ENCODE results near the gene EPHB1.

Gene EPHB1

DNA sequence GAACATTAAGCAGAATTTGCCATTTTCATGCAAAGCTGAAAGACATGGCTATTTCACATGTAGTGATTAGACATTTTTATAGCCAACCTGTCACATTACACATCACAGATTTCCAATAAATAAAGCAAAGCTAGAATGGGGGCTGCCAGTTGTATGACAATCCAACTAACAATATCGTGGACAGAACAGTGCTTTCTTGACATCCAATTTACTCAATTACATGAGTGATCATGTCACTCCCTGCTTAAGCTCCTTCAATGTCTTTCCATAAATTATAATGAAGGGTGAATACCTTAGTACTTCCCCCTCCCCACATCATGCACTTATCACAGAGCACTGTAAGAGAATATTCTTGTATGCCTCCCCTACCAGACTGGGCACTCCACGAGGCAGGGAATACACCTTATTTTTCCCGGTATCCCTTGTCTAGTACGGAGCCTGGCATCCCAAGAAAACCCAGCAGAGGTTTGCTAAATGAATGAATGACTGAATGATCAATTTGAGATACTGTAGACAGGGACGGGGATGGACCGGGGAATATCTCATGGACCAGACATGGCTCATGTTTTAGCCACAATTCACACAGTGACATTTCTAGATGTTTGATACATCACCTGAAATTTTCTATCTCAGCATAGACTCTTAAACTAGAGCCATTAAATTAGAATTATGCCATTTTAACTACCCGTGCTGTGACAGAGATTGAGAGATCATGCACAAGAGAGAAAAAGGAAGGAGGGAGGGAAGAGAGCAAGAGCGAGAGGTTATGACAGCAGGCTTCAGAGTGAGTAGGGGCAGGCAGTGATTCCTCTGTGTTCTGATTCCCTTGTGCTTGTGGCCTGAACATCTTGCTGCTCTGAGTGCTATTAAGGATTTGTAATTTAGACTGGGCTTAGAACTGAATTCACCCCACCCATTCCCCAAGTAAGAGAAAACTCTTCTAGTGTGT, 77.7 kb downstream of the EPHB1 start:
- Histone ChIP-seq H3K27ac (no peak overlapping the region), H3K9me3 (ENCODE audit: severe bottlenecking) (no peaks in the 10 kb centered on the region), H3K36me3 (no peaks in the 10 kb centered on the region), H3K27me3 (ENCODE audit: insufficient read depth, low read depth, severe bottlenecking) (no peaks in the 10 kb centered on the region), H3K4me3 (ENCODE audit: low read depth, low read length) (no peak overlapping the region)
- TF ChIP-seq, protein P1, sequence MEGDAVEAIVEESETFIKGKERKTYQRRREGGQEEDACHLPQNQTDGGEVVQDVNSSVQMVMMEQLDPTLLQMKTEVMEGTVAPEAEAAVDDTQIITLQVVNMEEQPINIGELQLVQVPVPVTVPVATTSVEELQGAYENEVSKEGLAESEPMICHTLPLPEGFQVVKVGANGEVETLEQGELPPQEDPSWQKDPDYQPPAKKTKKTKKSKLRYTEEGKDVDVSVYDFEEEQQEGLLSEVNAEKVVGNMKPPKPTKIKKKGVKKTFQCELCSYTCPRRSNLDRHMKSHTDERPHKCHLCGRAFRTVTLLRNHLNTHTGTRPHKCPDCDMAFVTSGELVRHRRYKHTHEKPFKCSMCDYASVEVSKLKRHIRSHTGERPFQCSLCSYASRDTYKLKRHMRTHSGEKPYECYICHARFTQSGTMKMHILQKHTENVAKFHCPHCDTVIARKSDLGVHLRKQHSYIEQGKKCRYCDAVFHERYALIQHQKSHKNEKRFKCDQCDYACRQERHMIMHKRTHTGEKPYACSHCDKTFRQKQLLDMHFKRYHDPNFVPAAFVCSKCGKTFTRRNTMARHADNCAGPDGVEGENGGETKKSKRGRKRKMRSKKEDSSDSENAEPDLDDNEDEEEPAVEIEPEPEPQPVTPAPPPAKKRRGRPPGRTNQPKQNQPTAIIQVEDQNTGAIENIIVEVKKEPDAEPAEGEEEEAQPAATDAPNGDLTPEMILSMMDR (IDR thresholded peaks at IDR 0.05; ENCODE audit: low read depth, low read length): no peak
- DNase-seq: no peak

DNA sequence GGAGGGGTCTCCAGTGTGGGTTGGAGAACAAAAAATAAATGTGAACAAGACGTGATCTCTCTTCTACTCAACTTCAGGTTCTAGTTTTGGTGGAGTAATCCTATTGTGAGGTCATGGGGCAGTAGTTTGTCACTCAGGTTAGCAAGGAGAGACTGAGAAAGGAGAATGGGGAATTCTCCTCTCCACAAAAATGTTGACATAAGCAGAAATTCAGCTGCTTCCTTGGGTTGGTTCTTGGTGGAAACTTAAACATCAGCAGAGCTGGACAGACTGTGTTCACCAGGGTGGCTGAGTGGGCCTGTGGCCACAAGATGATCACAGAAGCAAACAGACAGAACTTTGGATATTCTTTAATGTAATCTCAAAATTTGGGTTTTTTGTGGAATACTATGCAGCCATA, 78.7 kb downstream of the EPHB1 start:
- H3K9me3 ChIP-seq (ENCODE audit: severe bottlenecking): no peaks in the 10 kb centered on the region
- no peaks in the 10 kb centered on the region for H3K36me3 ChIP-seq
- TF ChIP-seq, protein P1 (IDR thresholded peaks at IDR 0.05; ENCODE audit: low read depth, low read length): no peak
- no peak overlapping the region for H3K27ac ChIP-seq
- no peaks in the 10 kb centered on the region for H3K27me3 ChIP-seq (ENCODE audit: insufficient read depth, low read depth, severe bottlenecking)
- DNase-seq: no peak
- no peak overlapping the region for H3K4me3 ChIP-seq (ENCODE audit: low read depth, low read length)

DNA sequence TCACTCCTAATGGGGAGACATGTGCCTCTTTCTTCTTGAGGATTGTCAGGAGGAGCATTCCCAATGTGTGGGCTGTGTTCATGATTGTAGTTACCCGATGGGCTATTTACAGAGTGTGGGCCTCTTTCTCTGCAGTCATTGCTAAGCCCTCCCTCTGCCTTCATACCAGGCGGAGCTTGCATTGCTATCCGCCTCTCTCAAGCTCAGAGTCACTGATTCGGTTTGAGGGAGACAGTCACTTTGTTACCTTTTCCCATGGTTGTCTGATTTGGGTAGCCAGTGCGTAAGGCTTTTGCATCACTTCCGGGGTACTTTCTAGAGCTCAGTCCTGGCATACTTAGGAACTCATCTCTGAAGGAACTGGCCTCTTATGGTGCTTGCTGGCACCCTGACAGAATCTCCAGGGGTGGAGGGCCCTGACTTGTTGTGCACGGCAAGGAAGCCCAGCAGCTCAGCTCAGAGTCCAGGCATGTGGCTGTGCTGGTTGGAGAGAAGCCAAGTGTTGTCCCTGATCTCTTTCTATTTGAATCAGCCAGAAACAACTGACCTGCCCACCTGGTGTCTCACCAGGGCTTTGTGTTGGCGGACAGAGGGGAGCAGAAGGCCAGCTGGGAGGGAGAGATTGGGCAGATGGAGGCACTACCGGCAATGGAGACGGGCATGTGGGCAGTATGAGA, 79.8 kb downstream of the EPHB1 start:
- Histone ChIP-seq H3K4me3 (ENCODE audit: low read depth, low read length) (no peak overlapping the region), H3K36me3 (no peaks in the 10 kb centered on the region), H3K27me3 (ENCODE audit: insufficient read depth, low read depth, severe bottlenecking) (no peaks in the 10 kb centered on the region), H3K27ac (no peak overlapping the region), H3K9me3 (ENCODE audit: severe bottlenecking) (no peaks in the 10 kb centered on the region)
- DNase-seq: no peak
- TF ChIP-seq, protein P1 (IDR thresholded peaks at IDR 0.05; ENCODE audit: low read depth, low read length): no peak

DNA sequence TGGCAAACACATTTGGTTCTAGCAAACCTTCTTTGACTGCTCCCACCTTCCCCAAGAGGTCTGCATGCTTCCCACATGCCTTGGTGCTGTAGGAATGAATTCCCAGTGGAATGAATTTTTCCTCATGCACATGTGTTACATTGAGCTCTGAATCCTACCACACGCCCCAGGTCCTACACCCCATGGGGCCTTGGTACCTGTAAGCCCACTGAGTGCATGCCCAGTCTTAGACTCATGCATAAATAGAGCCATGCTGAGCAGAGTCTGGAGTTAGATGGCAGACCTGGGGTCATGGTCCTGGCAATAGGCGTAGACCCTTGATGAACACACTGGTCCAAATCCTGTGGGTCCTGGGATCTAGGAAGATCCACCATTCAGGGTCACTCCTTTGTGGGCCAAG, 81.8 kb downstream of the EPHB1 start:
- Histone ChIP-seq H3K4me3 (ENCODE audit: low read depth, low read length) (no peak overlapping the region), H3K27me3 (ENCODE audit: insufficient read depth, low read depth, severe bottlenecking) (no peaks in the 10 kb centered on the region), H3K27ac (no peak overlapping the region), H3K36me3 (no peaks in the 10 kb centered on the region), H3K9me3 (ENCODE audit: severe bottlenecking) (no peaks in the 10 kb centered on the region)
- TF ChIP-seq, protein P1 (IDR thresholded peaks at IDR 0.05; ENCODE audit: low read depth, low read length): no peak
- DNase-seq: no peak

DNA sequence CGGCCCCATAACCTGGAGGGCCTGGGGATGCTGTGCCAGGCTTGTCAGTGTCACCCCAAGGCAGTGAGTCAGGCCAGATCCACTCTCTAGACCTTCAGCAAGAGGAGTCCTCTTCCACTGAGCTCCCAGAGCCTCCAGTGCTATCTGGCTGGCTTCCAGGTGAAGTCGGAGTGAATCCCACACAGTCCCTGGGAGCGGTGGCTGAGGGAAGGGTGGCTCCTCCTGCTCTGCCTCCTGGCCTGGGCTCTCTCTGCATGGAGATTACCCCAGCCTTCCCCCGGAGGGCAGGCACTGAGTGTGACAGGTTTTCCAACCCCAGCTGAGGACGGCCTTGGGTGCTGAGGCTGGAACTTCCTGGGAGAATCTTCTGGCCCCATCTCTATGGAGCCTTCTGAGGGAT, 82.7 kb downstream of the EPHB1 start:
- TF ChIP-seq, protein P1 (IDR thresholded peaks at IDR 0.05; ENCODE audit: low read depth, low read length): no peak
- no peak for DNase-seq
- Histone ChIP-seq H3K36me3 (no peaks in the 10 kb centered on the region), H3K4me3 (ENCODE audit: low read depth, low read length) (no peak overlapping the region), H3K27me3 (ENCODE audit: insufficient read depth, low read depth, severe bottlenecking) (no peaks in the 10 kb centered on the region), H3K9me3 (ENCODE audit: severe bottlenecking) (no peaks in the 10 kb centered on the region), H3K27ac (no peak overlapping the region)

All from WERI-Rb-1 (cell line).